WTC11 (cell line): ENCODE measurements around the gene ZNF442. TPM values are rescaled to one million over a fixed set of nuclear protein-coding genes. Genes with fewer than 3 reads are reported as not detected.

ENCODE experiments used
- ATAC-seq: fragments of 200-7000 bp; cut with Tn5 transposase; 2 replicates; pipeline ENCODE4 v1.10.0; 2021; ENCODE audit warnings: mild to moderate bottlenecking, moderate library complexity
- Bru-seq: library from RNA; stranded (reverse); fragments of 400-500 nt; gene quantifications from one replicate; lab custom pipeline; 2021; lab: Mats Ljungman, UMichigan
- CTCF ChIA-PET: fragments of 300-600 bp; sonication (Branson Sonifier 250); formaldehyde crosslinking; loops from one replicate; lab custom pipeline; 2021; ENCODE audit warnings: antibody characterized with exemption; lab: Charles Lee
- POLR2A ChIA-PET: fragments of 350-600 bp; sonication (Branson Sonifier 250); formaldehyde crosslinking; loops from one replicate; lab custom pipeline; 2021; ENCODE audit warnings: antibody characterized with exemption; lab: Charles Lee
- DNase-seq: peaks from one replicate; pipeline ENCODE4 v3.0.0; 2021; ENCODE audit warnings: low spot score
- H3K27ac Mint-ChIP-seq: 2 replicates; pipeline ENCODE4 v1.8.0; 2021; ENCODE audit warnings: mixed read lengths
- H3K27me3 Mint-ChIP-seq: 2 replicates; pipeline ENCODE4 v1.8.0; 2021; ENCODE audit warnings: low read depth, mild to moderate bottlenecking, moderate library complexity, mixed read lengths
- H3K36me3 Mint-ChIP-seq: 2 replicates; pipeline ENCODE4 v1.8.0; 2021; ENCODE audit warnings: mixed read lengths
- H3K4me1 Mint-ChIP-seq: 2 replicates; pipeline ENCODE4 v1.8.0; 2022; ENCODE audit warnings: mixed read lengths
- H3K4me3 Mint-ChIP-seq: 2 replicates; pipeline ENCODE4 v1.8.0; 2021; ENCODE audit warnings: mild to moderate bottlenecking, moderate library complexity, mixed read lengths
- H3K9me3 Mint-ChIP-seq: 2 replicates; pipeline ENCODE4 v1.8.0; 2021; ENCODE audit warnings: mixed read lengths
- CREB1 ChIP-seq: sonication (generic); formaldehyde crosslinking; IDR thresholded peaks from 2 replicates; pipeline ENCODE4 v1.8.0; 2023; ENCODE audit warnings: mild to moderate bottlenecking, missing genetic modification reagents
- E2F5 ChIP-seq: sonication (generic); formaldehyde crosslinking; IDR thresholded peaks from 2 replicates; pipeline ENCODE4 v1.8.1; 2022; ENCODE audit warnings: mild to moderate bottlenecking, moderate library complexity, missing genetic modification reagents
- ESRRA ChIP-seq: sonication (generic); formaldehyde crosslinking; IDR thresholded peaks from 2 replicates; pipeline ENCODE4 v1.8.1; 2022; ENCODE audit warnings: mild to moderate bottlenecking, missing genetic modification reagents, borderline replicate concordance
- ETV6 ChIP-seq: sonication (generic); formaldehyde crosslinking; IDR thresholded peaks from 2 replicates; pipeline ENCODE4 v1.8.1; 2022; ENCODE audit warnings: mild to moderate bottlenecking, missing genetic modification reagents
- FOXJ3 ChIP-seq: sonication (generic); formaldehyde crosslinking; IDR thresholded peaks from 2 replicates; pipeline ENCODE4 v1.9.0; 2021; ENCODE audit warnings: missing genetic modification reagents, mild to moderate bottlenecking, borderline replicate concordance
- FOXP4 ChIP-seq: sonication (generic); formaldehyde crosslinking; IDR thresholded peaks from 2 replicates; pipeline ENCODE4 v1.8.0; 2022; ENCODE audit warnings: mild to moderate bottlenecking, missing genetic modification reagents
- GABPB1 ChIP-seq: sonication (generic); formaldehyde crosslinking; IDR thresholded peaks from 2 replicates; pipeline ENCODE4 v1.8.1; 2023; ENCODE audit warnings: mild to moderate bottlenecking, missing genetic modification reagents
- IRF1 ChIP-seq: sonication (generic); formaldehyde crosslinking; IDR thresholded peaks from 2 replicates; pipeline ENCODE4 v1.8.0; 2023; ENCODE audit warnings: missing genetic modification reagents
- IRF2 ChIP-seq: sonication (generic); formaldehyde crosslinking; IDR thresholded peaks from 2 replicates; pipeline ENCODE4 v1.8.0; 2022; ENCODE audit warnings: low read depth, missing genetic modification reagents, borderline replicate concordance
- JAZF1 ChIP-seq: fragments of 250-450 bp; sonication (Bioruptor Pico); IDR thresholded peaks from 2 replicates; pipeline ENCODE4 v1.9.0; 2021; ENCODE audit warnings: moderate library complexity, mild to moderate bottlenecking, inconsistent platforms
- OVOL2 ChIP-seq: fragments of 250-450 bp; sonication (Bioruptor Pico); IDR thresholded peaks from 2 replicates; pipeline ENCODE4 v1.9.0; 2021; ENCODE audit warnings: mild to moderate bottlenecking, borderline replicate concordance
- PRDM15 ChIP-seq: sonication (generic); formaldehyde crosslinking; IDR thresholded peaks from 2 replicates; pipeline ENCODE4 v1.8.0; 2022; ENCODE audit warnings: missing genetic modification reagents
- SP1 ChIP-seq: sonication (generic); formaldehyde crosslinking; conservative IDR thresholded peaks from 2 replicates; pipeline ENCODE4 v1.8.1; 2022; ENCODE audit warnings: missing genetic modification reagents
- TEAD4 ChIP-seq: sonication (generic); formaldehyde crosslinking; IDR thresholded peaks from 2 replicates; pipeline ENCODE4 v1.8.0; 2022; ENCODE audit warnings: mild to moderate bottlenecking, missing genetic modification reagents
- ZNF121 ChIP-seq: sonication (generic); formaldehyde crosslinking; IDR thresholded peaks from 2 replicates; pipeline ENCODE4 v1.8.0; 2023; ENCODE audit warnings: missing genetic modification reagents
- ZNF138 ChIP-seq: sonication (generic); formaldehyde crosslinking; conservative IDR thresholded peaks from 2 replicates; pipeline ENCODE4 v1.8.1; 2022; ENCODE audit warnings: mild to moderate bottlenecking, moderate library complexity, missing genetic modification reagents
- ZNF263 ChIP-seq: sonication (generic); formaldehyde crosslinking; IDR thresholded peaks from 2 replicates; pipeline ENCODE4 v1.8.1; 2022; ENCODE audit warnings: low read depth, mild to moderate bottlenecking, moderate library complexity, missing genetic modification reagents
- ZNF281 ChIP-seq: sonication (generic); formaldehyde crosslinking; IDR thresholded peaks from 2 replicates; pipeline ENCODE4 v1.8.0; 2023; ENCODE audit warnings: mild to moderate bottlenecking, missing genetic modification reagents
- ZNF396 ChIP-seq: fragments of 250-450 bp; sonication (Bioruptor Pico); IDR thresholded peaks from 2 replicates; pipeline ENCODE4 v1.8.0; 2021; ENCODE audit warnings: mild to moderate bottlenecking, moderate library complexity, borderline replicate concordance
- long read RNA-seq, 3 experiments: library from RNA in 1 of 3; library from capped mRNA in 1 of 3; library from polyadenylated mRNA in 1 of 3; unstranded in 2 of 3; stranded (forward) in 1 of 3; transcript quantifications; one replicate each; pipeline ENCODE4 v2.0.0, GENCODE V29; 2021
- total RNA-seq: library from RNA; stranded (reverse); gene quantifications from 3 replicates; pipeline ENCODE4 v1.2.3, GENCODE V29; 2021
- TF ChIP-seq, protein P1 (sequence below): sonication (generic); formaldehyde crosslinking; IDR thresholded peaks from 2 replicates; pipeline ENCODE4 v1.8.0; 2022; ENCODE audit warnings: mild to moderate bottlenecking, missing genetic modification reagents
- TF ChIP-seq, protein P2 (sequence below): fragments of 250-450 bp; sonication (Bioruptor Pico); IDR thresholded peaks from 2 replicates; pipeline ENCODE4 v1.9.0; 2021; ENCODE audit warnings: mild to moderate bottlenecking
- TF ChIP-seq, protein P3 (sequence below): sonication (generic); formaldehyde crosslinking; IDR thresholded peaks from 2 replicates; pipeline ENCODE4 v1.8.1; 2022; ENCODE audit warnings: low read depth, missing genetic modification reagents, borderline replicate concordance

The ZNF442 gene
- 1.9 to 4.0 TPM (median 2.4 TPM) in 3 replicates for total RNA-seq
- percentile 52 among the genes with signal in this experiment for Bru-seq, nascent RNA
- long read RNA-seq, experiment 1, partial matches to known transcripts = 0 of 4 reads
- long read RNA-seq, experiment 1, other reads (novel, unspliced or antisense) = 1 of 4 reads
- long read RNA-seq, experiment 2, partial matches to known transcripts = 0 of 1 reads
- long read RNA-seq, experiment 2, other reads (novel, unspliced or antisense) = 1 of 1 reads
- long read RNA-seq, experiment 3, transcript ZNF442-203 (3 exons, 1,906 nt) = major isoform, 7 of 9 reads
- long read RNA-seq, experiment 3, partial matches to known transcripts = 0 of 9 reads
- long read RNA-seq, experiment 3, other reads (novel, unspliced or antisense) = 2 of 9 reads

DNA sequence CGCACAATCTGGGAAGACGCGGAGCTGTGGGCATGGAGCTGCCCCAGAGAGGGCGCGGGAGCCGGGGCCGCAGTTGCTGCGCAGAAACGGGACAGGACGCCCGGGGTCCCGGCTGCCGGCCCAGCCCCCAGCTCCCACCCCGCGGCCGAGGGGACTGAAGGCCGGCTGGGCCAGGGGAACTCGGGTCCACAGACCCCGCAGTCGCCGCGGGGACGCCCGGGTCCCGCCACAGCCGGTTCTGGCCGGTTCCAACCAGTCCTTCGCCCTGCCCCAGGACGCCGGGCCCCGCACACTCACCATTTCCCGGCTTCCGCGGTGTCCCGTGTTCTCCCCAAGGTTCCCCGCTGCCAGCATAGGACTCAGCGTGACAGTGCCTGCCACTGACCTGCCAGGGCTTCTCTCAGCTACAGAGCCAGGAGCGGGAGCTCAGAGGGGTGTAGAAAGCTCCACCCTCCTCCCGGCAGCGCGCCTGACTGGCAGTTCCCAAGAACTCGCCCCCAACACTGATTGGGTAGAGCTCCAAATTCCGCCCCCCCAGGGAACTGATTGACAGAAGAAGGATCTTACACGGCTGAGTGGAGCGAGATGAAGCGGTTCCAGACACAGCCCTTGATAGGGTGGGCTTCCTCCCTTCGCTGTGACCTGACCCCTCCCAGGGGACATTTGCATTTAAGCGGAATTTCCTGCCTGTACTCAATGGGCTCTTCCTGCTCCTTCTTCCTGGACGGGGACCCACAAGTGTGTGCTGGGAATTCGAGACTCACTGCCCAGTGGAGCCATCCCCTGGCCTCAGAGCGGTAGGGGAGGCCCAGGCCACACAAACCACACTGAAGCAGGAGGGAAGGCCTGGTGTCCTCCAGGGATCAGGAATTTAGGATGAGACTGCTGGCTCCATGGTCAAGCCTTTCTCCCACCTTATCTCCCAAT lies at the start of gene ZNF442:
Gene ZNF442, minus strand, starts transcription at position 448 of the 927 bp plus-strand sequence. CDS start 2,052 bp downstream, outside the sequence.
- ChIA-PET POLR2A (interaction anchor here (0.6 to 1.5 kb wide), 11 partner anchors 32 to 225 kb away, joined by 3 to 10 read pairs (median 5); partner anchors contain the start of genes ZNF136, ZNF20, ZNF44 and ZNF443), CTCF (interaction anchor here (0.6 to 1.7 kb wide), 26 partner anchors 9 to 486 kb away, joined by 3 to 12 read pairs (median 4); partner anchors contain the start of genes ZNF20, ZNF44, ZNF443 and ZNF563)
- Mint-ChIP-seq H3K27ac (peak within 1 kb of the TSS; percentile 95), H3K4me3 (peak within 1 kb of the TSS; percentile 96), H3K27me3 (peaks cover 23% of the 10 kb centered on the region), H3K36me3 (peaks cover 30% of the 10 kb centered on the region), H3K9me3 (peaks cover 26% of the 10 kb centered on the region), H3K4me1 (peaks cover 8% of the 10 kb centered on the region)
- DNase-seq = peak; percentile 98
- ATAC-seq = peak; percentile 96
- TF ChIP-seq ZNF263 (CRISPR knock-in tag) (no peak), FOXJ3 (CRISPR knock-in tag) (no peak), ETV6 (CRISPR knock-in tag) (peak; percentile 99), JAZF1 (no peak), E2F5 (CRISPR knock-in tag) (no peak), IRF2 (CRISPR knock-in tag) (no peak), CREB1 (CRISPR knock-in tag) (no peak), FOXP4 (CRISPR knock-in tag) (no peak), ZNF121 (CRISPR knock-in tag) (no peak), ZNF396 (CRISPR knock-in tag) (no peak), ZNF281 (CRISPR knock-in tag) (no peak), SP1 (CRISPR knock-in tag) (no peak), ZNF138 (CRISPR knock-in tag) (0 out of 2 replicates have a peak, but pooled peaks have one; percentile 28), TEAD4 (no peak), PRDM15 (peak; percentile 82), ESRRA (no peak), IRF1 (CRISPR knock-in tag) (no peak), OVOL2 (CRISPR knock-in tag) (no peak), GABPB1 (CRISPR knock-in tag) (peak; percentile 13; the same call in 1 of the 2 replicates)
- TF ChIP-seq, protein P1, sequence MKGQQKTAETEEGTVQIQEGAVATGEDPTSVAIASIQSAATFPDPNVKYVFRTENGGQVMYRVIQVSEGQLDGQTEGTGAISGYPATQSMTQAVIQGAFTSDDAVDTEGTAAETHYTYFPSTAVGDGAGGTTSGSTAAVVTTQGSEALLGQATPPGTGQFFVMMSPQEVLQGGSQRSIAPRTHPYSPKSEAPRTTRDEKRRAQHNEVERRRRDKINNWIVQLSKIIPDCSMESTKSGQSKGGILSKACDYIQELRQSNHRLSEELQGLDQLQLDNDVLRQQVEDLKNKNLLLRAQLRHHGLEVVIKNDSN = no peak; the same call in 1 of the 2 replicates
- TF ChIP-seq, protein P2, sequence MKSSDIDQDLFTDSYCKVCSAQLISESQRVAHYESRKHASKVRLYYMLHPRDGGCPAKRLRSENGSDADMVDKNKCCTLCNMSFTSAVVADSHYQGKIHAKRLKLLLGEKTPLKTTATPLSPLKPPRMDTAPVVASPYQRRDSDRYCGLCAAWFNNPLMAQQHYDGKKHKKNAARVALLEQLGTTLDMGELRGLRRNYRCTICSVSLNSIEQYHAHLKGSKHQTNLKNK (CRISPR knock-in tag) = no peak
- TF ChIP-seq, protein P3, sequence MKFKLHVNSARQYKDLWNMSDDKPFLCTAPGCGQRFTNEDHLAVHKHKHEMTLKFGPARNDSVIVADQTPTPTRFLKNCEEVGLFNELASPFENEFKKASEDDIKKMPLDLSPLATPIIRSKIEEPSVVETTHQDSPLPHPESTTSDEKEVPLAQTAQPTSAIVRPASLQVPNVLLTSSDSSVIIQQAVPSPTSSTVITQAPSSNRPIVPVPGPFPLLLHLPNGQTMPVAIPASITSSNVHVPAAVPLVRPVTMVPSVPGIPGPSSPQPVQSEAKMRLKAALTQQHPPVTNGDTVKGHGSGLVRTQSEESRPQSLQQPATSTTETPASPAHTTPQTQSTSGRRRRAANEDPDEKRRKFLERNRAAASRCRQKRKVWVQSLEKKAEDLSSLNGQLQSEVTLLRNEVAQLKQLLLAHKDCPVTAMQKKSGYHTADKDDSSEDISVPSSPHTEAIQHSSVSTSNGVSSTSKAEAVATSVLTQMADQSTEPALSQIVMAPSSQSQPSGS (CRISPR knock-in tag) = no peak
